Loucy (cell line): ENCODE measurements around the gene ABT1.

Experiments
- H2AFZ ChIP-seq: fragments of 200-600 bp; sonication (generic); 2 replicates; pipeline ENCODE4 v1.6.0; 2016; ENCODE audit warnings: antibody characterized with exemption, mild to moderate bottlenecking, low read length, moderate library complexity
- H3F3A ChIP-seq: fragments of 200-600 bp; 2 replicates; pipeline ENCODE4 v1.6.0; 2016; ENCODE audit warnings: antibody characterized with exemption, low read depth, mild to moderate bottlenecking
- H3K27me3 ChIP-seq: fragments of 200-600 bp; sonication (generic); 2 replicates; pipeline ENCODE4 v1.6.1; 2014; ENCODE audit warnings: low read length, mild to moderate bottlenecking; ENCODE audit not compliant: insufficient read depth, poor library complexity, severe bottlenecking
- H3K36me3 ChIP-seq: fragments of 200-600 bp; sonication (generic); 2 replicates; pipeline ENCODE4 v1.6.1; 2016; ENCODE audit warnings: low read length; ENCODE audit not compliant: insufficient read depth
- H3K4me1 ChIP-seq: fragments of 200-600 bp; sonication (generic); 2 replicates; pipeline ENCODE4 v1.5.1; 2014; ENCODE audit warnings: low read length, mild to moderate bottlenecking; ENCODE audit not compliant: insufficient read depth, poor library complexity, severe bottlenecking
- H3K4me2 ChIP-seq: fragments of 200-600 bp; sonication (generic); 2 replicates; pipeline ENCODE4 v1.6.0; 2014; ENCODE audit warnings: antibody characterized with exemption, low read length, low read depth, mild to moderate bottlenecking; ENCODE audit not compliant: poor library complexity, severe bottlenecking
- H3K4me3 ChIP-seq: fragments of 200-600 bp; sonication (generic); 2 replicates; pipeline ENCODE4 v1.5.1; 2014; ENCODE audit warnings: low read length, mild to moderate bottlenecking, mixed read lengths; ENCODE audit not compliant: poor library complexity, severe bottlenecking
- H3K79me2 ChIP-seq: fragments of 200-600 bp; sonication (generic); 2 replicates; pipeline ENCODE4 v1.6.1; 2014; ENCODE audit warnings: low read length; ENCODE audit not compliant: insufficient read depth
- H3K9ac ChIP-seq: fragments of 200-600 bp; sonication (generic); 2 replicates; pipeline ENCODE4 v1.6.0; 2014; ENCODE audit warnings: mild to moderate bottlenecking, low read depth, low read length, moderate library complexity; ENCODE audit not compliant: poor library complexity, severe bottlenecking
- H3K9me2 ChIP-seq: fragments of 200-600 bp; sonication (generic); replicated peaks from 2 replicates; pipeline ENCODE4 v1.6.1; 2016; ENCODE audit warnings: low read depth, low read length, mixed read lengths
- H3K9me3 ChIP-seq: fragments of 200-600 bp; sonication (generic); 2 replicates; pipeline ENCODE4 v1.6.1; 2014; ENCODE audit warnings: mild to moderate bottlenecking, antibody characterized with exemption, low read length, low read depth; ENCODE audit not compliant: insufficient read depth
- H4K20me1 ChIP-seq: fragments of 200-600 bp; sonication (generic); 2 replicates; pipeline ENCODE4 v1.6.0; 2014; ENCODE audit warnings: antibody characterized with exemption, low read length, mild to moderate bottlenecking; ENCODE audit not compliant: insufficient read depth, poor library complexity, severe bottlenecking
- CTCF ChIP-seq: fragments of 200-600 bp; sonication (generic); conservative IDR thresholded peaks from 2 replicates; pipeline ENCODE4 v1.5.1; 2014; ENCODE audit warnings: mild to moderate bottlenecking, antibody characterized with exemption, low read length
- EZH2phosphoT487 ChIP-seq: fragments of 200-600 bp; IDR thresholded peaks from 2 replicates; pipeline ENCODE4 v1.6.1; 2018; ENCODE audit warnings: antibody characterized with exemption, mild to moderate bottlenecking, moderate library complexity, borderline replicate concordance

The ABT1 gene

GRCh38 chr6:26578279-26578678 lies 18.5 kb upstream of the ABT1 start:
- H3K4me1 ChIP-seq = no peaks in the 10 kb centered on the region
- no peaks in the 10 kb centered on the region for H3K36me3 ChIP-seq
- TF ChIP-seq EZH2phosphoT487 (no peak), CTCF (no peak)
- no peak overlapping the region for H2AFZ ChIP-seq
- H3F3A ChIP-seq = no peaks in the 10 kb centered on the region
- no peak overlapping the region for H3K9ac ChIP-seq
- no peaks in the 10 kb centered on the region for H3K9me2 ChIP-seq
- H3K4me3 ChIP-seq = no peak overlapping the region
- no peaks in the 10 kb centered on the region for H3K79me2 ChIP-seq
- no peaks in the 10 kb centered on the region; the same call in 1 of the 2 replicates for H3K9me3 ChIP-seq
- peaks cover 3% of the 10 kb centered on the region for H3K27me3 ChIP-seq
- no peaks in the 10 kb centered on the region for H4K20me1 ChIP-seq
- H3K4me2 ChIP-seq = no peak overlapping the region

- H3K4me3 ChIP-seq = no peak overlapping the region
- no peaks in the 10 kb centered on the region for H3K36me3 ChIP-seq
- H3F3A ChIP-seq = no peaks in the 10 kb centered on the region
- no peaks in the 10 kb centered on the region for H3K4me1 ChIP-seq
- no peaks in the 10 kb centered on the region for H3K9me2 ChIP-seq
- H3K79me2 ChIP-seq = no peaks in the 10 kb centered on the region
- no peak overlapping the region for H3K9ac ChIP-seq
- H2AFZ ChIP-seq = no peak overlapping the region
- no peaks in the 10 kb centered on the region; the same call in 1 of the 2 replicates for H3K9me3 ChIP-seq
- no peak for TF ChIP-seq EZH2phosphoT487
- TF ChIP-seq CTCF = no peak
- H3K27me3 ChIP-seq = peaks cover 7% of the 10 kb centered on the region
- H3K4me2 ChIP-seq = no peak overlapping the region
- H4K20me1 ChIP-seq = no peaks in the 10 kb centered on the region
Measured at GRCh38 chr6:26578741-26579140, 18.0 kb upstream of the ABT1 start.

GRCh38 chr6:26581164-26581915 lies 15.4 kb upstream of the ABT1 start:
- peaks cover 7% of the 10 kb centered on the region for H3K27me3 ChIP-seq
- no peaks in the 10 kb centered on the region for H3K36me3 ChIP-seq
- no peaks in the 10 kb centered on the region; the same call in 1 of the 2 replicates for H3K9me3 ChIP-seq
- H3K4me2 ChIP-seq = no peak overlapping the region
- TF ChIP-seq EZH2phosphoT487 (no peak), CTCF (no peak)
- H3F3A ChIP-seq = no peaks in the 10 kb centered on the region
- H2AFZ ChIP-seq = no peak overlapping the region
- H3K4me3 ChIP-seq = no peak overlapping the region
- H3K9ac ChIP-seq = no peak overlapping the region
- no peaks in the 10 kb centered on the region for H4K20me1 ChIP-seq
- no peaks in the 10 kb centered on the region for H3K79me2 ChIP-seq
- no peaks in the 10 kb centered on the region for H3K4me1 ChIP-seq
- H3K9me2 ChIP-seq = no peaks in the 10 kb centered on the region
